Amniotic epithelial cell (primary cell): Measurements from ENCODE around the gene DAPK1.
"Not testable (repeated sequence)": the region's sequence is repeated elsewhere in the genome, so short reads cannot be mapped to it uniquely, and the experiment has no call there.

ENCODE experiments used
- DNase-seq: peaks from one replicate; pipeline ENCODE4 v3.0.0-alpha.2; 2010; ENCODE audit warnings: low read depth

Gene DAPK1

DNA sequence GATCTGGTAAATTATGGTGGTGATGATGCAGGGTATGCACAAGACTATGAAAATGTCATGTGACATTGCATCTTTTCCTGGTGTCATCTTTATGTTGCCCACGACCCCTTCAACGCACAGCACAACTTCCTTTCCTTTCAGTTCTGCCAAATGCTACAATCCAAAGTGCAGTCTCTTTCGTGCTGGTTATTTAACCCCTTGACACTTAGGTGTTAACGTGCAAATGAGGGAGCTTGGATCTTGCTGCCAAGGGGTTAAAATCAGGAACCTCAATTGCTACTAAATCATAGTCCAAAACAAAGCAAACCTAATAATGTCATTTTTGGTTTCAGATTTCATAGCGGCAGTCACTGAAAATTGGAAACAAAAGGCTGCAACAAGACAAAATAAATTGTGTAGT is 244.2 kb downstream of the DAPK1 start:
- DNase-seq: no peak

DNA sequence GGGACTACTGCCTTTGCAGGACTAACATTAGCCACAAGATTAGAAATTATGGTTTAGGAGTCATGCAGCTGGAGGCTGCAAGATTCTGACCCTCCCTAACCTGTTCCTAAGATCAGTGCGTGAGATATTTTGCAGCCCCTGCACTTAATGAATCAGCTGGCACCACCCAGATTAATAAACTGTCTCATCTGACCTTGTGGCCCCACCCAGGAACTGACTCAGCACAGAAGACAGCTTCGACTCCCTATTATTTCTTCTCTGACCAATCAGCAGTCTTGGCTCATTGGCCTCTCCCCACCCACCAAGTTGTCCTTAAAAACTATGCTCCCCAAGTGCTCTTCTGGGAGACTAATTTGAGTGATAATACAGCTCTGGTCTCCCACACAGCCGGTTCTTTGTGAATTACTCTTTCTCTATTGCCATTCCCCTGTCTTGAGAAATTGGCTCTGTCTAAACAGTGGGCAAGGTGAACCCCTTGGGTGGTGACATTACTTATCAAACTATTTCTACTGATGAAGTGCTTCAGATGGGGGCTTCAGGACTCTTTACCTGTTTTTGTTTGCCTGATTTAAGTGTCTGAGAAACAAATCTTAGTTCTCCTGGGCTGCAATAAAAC is 245.3 kb downstream of the DAPK1 start:
- DNase-seq: no peak

DNA sequence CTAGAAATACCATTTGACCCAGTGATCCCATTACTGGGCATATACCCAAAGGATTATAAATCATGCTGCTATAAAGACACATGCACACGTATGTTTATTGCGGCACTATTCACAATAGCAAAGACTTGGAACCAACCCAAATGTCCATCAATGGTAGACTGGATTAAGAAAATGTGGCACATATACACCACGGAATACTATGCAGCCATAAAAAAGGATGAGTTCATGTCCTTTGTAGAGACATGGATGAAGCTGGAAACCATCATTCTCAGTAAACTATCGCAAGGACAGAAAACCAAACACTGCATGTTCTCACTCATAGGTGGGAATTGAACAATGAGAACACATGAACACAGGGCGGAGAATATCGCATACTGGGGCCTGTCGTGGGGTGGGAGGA is 246.6 kb downstream of the DAPK1 start:
- not testable (repeated sequence) for DNase-seq

DNA sequence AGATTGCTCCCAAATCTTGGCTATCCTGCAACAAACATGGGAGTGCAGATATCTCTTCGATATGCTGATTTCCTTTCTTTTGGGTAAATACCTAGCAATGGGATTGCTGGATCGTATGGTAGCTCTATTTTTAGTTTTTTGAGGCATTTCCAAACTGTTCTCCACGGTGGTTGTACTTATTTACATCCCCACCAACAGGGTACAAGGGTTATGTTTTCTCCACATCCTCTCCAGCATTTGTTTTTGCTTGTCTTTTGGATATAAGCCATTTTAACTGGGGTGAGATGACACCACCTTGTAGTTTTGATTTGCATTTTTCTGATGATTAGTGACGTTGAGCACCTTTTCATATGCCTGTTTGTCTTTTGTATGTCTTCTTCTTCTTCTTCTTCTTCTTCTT is 248.5 kb downstream of the DAPK1 start:
- no peak for DNase-seq

DNA sequence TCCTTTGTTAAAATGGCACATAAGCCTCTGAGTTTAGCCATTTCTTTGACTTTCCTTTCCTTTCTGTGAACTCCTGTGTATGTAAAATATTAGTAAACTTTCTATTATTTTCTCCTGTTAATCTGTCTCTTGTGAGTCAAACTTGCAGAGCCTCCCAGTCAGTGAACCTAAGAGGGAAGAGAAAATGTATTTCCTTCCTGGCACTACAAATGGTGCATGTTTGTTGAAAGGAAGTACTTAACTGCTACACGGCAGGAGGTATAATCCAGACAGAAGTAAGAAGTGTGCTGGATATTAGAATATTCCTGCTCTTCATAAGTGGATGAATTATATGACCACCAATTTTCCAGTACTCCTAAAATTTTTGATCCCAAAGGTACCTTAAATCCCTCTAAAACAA is 251.2 kb downstream of the DAPK1 start:
- DNase-seq: no peak

DNA sequence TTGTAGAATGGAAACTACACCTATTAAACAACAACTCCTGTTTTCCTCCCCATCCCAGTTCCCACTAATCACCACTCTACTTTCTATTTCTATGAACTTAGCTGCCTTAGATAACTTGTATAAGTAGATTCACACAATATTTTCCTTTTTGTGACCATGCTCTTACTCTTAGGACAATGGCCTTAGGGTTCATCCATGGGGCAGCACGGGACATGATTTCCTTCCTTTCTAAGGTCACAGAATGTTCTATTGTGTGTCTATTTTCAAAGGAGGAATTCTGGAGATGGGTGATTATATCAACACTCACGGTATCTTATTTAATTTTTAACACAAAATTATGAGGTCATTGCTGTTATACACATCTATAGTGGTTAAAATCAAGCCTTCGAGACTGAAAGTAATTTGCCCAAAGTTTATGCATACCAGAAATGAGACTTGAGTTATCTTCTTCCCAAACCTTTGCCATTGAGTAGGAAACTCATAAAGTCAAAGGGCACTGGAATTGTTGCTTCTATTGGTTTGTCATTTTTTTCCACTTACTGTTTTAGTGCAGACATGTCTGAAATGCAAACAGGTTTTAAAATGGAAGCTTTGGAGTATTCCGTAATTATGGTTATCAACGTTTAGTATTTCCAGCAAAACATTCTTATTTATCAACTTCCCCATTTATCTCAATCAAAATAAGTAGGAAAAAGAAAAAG is 251.8 kb downstream of the DAPK1 start:
- DNase-seq: no peak

DNA sequence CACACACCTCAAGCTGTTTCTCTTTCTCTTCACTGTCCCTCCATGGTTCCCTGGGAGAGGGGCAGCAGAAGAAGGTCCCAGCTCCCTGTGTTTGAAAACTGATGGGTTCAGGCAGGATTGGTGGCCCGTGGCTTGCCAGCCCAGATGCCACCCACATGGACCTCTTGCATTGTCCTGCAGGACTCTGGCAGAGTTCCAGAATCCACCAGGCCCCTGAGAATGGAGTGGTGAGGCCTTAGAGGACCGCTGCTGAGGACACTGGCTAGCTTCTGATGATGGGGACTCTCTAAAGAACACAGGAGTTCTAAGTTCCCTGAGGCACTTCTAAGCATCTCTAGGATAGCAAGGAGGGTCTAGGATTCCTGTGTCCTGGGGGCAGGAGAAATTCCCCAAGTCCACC is 253.1 kb downstream of the DAPK1 start:
- DNase-seq: no peak

DNA sequence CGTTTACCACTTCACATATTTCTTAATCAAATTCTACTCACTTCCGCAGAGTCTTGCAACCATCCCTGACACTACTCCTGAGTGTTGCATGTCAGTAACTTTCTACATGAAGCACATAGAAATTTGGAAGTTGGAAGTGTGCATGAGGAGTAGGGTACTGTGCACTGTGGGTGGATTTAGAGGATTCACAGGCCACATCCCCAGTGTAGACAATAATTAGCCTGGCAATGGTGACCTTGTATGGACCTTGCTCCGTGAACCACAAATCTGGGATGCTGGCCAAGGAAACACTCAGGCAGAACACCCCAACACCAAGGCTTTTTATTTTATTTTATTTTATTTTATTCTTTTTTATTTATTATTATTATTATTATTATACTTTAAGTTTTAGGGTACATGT is 253.8 kb downstream of the DAPK1 start:
- no peak for DNase-seq

DNA sequence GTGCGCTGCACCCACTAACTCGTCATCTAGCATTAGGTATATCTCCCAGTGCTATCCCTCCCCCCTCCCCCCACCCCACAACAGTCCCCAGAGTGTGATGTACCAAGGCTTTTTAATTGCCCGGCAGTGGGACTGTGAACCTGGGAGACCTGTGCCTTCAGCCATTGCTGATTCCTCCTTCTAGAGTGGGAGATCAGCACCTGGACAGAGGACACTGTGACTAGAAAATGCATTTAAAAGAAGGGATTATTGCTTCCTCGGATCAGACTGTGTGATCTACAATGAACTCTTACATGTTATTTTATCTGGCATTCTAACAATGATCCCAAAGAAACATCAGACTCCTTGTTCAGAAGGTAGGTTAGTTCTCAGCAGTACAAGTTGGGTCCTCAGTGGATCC is 254.2 kb downstream of the DAPK1 start:
- no peak for DNase-seq

DNA sequence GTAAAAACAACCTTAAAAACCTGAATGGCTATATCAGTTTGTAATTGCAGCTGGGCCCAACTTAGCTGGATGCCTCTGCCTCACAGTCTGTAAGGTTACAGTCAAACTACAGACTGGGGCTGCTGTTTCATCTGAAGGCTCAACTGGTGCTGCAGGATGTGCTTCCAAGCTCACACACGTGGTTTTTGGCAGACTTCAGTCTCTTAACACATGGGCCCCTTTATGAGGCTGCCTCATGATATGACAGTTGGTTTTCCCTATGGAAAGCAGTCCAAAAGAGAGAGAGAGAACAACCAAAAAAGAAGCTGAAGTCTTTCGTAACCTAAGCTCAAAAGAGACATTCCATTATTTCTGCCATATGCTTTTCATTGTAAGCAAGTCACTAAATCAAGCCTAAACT is 255.6 kb downstream of the DAPK1 start:
- DNase-seq: no peak
